GM13976 (cell line): ENCODE measurements around the gene TAF1D.

ENCODE experiments used
- DNase-seq: peaks from one replicate; pipeline ENCODE4 v3.0.0; 2012; ENCODE audit warnings: low spot score
- CTCF ChIP-seq: IDR thresholded peaks from 2 replicates; pipeline ENCODE4 v1.5.1; 2012; ENCODE audit warnings: borderline replicate concordance, mild to moderate bottlenecking; ENCODE audit not compliant: insufficient read depth; ENCODE audit errors: extremely low read depth, missing control alignments, control extremely low read depth
- in situ Hi-C: fragments of 300-500 bp; cut with MboI; formaldehyde crosslinking; loops from one replicate; pipeline ENCODE4 v1.12.0; 2022; ENCODE audit warnings: low sequenced_read_pairs, mixed read lengths, inconsistent platforms; ENCODE audit not compliant: unreplicated experiment

The TAF1D gene

GRCh38 chr11:93715797-93716396 lies 25.4 kb downstream of the TAF1D start:
- in situ Hi-C loops = no loop called here
- TF ChIP-seq CTCF = no peak
- DNase-seq = no peak

GRCh38 chr11:93712678-93713077 lies 28.6 kb downstream of the TAF1D start:
- in situ Hi-C loops = no loop called here
- TF ChIP-seq CTCF = no peak

GRCh38 chr11:93710239-93710638 lies 31.1 kb downstream of the TAF1D start:
- TF ChIP-seq CTCF = no peak
- in situ Hi-C loops = no loop called here

More at GRCh38 chr11:93712678-93713077, 28.6 kb downstream of the TAF1D start:
- DNase-seq = no peak

GRCh38 chr11:93704237-93704636 lies 37.1 kb downstream of the TAF1D start:
- DNase-seq = no peak
- in situ Hi-C loops = no loop called here
- no peak for TF ChIP-seq CTCF

More at GRCh38 chr11:93710239-93710638, 31.1 kb downstream of the TAF1D start:
- no peak for DNase-seq

- no peak for TF ChIP-seq CTCF
- in situ Hi-C loops = no loop called here
- DNase-seq = no peak
Measured at GRCh38 chr11:93700830-93701229, 40.5 kb downstream of the TAF1D start.

GRCh38 chr11:93697611-93698010 lies 43.7 kb downstream of the TAF1D start:
- in situ Hi-C loops = no loop called here
- no peak for DNase-seq
- no peak for TF ChIP-seq CTCF

GRCh38 chr11:93694557-93694956 lies 46.7 kb downstream of the TAF1D start:
- DNase-seq = no peak
- no peak for TF ChIP-seq CTCF
- in situ Hi-C loops = no loop called here
